Muscle layer of duodenum (tissue), 2 donors: ENCODE data around the gene MAGED4.

ENCODE experiments used
- H3K27ac ChIP-seq: one replicate; pipeline ENCODE4 v1.7.0; 2013; ENCODE audit warnings: mild to moderate bottlenecking, low read length
- H3K27me3 ChIP-seq: one replicate; pipeline ENCODE4 v1.7.0; 2013; ENCODE audit warnings: low read depth, mild to moderate bottlenecking, control low read depth, low read length
- H3K36me3 ChIP-seq, 2 donors: one replicate each; pipeline ENCODE4 v1.7.0; 2013; ENCODE audit warnings: low read length in 2 of 2, control low read depth in 1 of 2, mild to moderate bottlenecking in 1 of 2; ENCODE audit not compliant: insufficient read depth in 2 of 2, control insufficient read depth in 1 of 2
- H3K4me1 ChIP-seq, 2 donors: one replicate each; pipeline ENCODE4 v1.7.0; 2013; ENCODE audit warnings: low read length in 2 of 2, mild to moderate bottlenecking in 2 of 2, control low read depth in 1 of 2, moderate library complexity in 1 of 2; ENCODE audit not compliant: insufficient read depth in 2 of 2, control insufficient read depth in 1 of 2
- H3K4me3 ChIP-seq, 2 donors: one replicate each; pipeline ENCODE4 v1.7.0; 2013; ENCODE audit warnings: low read length in 2 of 2, low read depth in 1 of 2, mild to moderate bottlenecking in 1 of 2
- H3K9me3 ChIP-seq, 2 donors: one replicate each; pipeline ENCODE4 v1.7.0; 2013; ENCODE audit warnings: low read length in 2 of 2, control low read depth in 1 of 2, mild to moderate bottlenecking in 1 of 2; ENCODE audit not compliant: control insufficient read depth in 1 of 2
- donor health status: healthy.

The MAGED4 gene

DNA sequence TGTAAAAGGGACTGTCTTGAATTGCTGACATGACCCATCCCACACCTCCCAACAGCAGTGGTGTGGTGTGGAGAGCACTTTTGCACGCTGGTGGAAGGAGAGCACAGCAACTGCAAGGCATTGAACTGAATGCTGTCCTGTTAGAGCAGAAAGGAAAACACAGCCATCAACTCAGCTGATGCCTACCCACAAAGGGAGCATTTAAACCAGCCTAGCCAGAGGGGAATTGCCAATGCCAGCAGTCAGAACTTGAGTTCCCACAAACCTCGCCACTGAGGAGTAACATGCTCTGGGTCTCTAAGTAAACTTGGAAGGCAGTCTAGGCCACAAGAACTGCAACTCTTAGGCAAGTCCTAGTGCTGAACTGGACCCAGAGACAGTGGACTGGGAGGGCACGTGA lies 31.9 kb downstream of the MAGED4 start:
- no peak overlapping the region for H3K27ac ChIP-seq
- no peaks in the 10 kb centered on the region for H3K9me3 ChIP-seq
- H3K4me1 ChIP-seq, result no peaks in the 10 kb centered on the region
- H3K27me3 ChIP-seq, result no peaks in the 10 kb centered on the region
- no peak overlapping the region for H3K4me3 ChIP-seq
- H3K36me3 ChIP-seq, result no peaks in the 10 kb centered on the region

DNA sequence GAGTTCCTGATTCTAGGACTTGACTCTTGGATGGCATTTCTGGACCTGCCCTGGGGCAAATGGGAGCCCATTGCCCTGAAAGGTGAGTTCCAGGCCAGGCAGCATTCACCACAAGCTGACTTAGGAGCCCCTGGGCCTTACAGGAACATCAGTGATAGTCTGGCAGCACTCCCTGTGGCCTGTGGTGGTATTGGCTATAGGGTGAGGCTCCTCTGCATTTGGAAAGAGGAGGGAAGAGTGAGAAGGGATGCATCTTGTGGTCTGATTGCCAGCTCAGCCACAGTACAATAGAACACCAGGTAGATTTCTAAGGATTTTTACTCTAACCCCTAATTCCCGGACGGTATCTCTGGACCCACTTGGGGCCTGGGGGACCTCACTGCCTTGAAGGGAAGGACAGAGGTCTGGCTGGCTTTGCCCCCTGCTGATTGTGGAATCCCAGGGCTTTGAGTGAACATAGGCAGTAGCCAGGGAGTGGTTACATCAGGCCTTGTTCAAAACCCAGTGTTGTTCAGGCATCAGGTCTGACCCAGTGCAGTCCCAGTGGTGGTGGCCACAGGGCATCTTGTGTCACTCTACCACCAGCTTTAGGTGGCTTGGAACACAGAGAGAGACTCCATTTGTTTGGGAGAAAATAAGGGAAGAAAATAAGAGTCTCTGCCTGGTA lies 32.9 kb downstream of the MAGED4 start:
- Histone ChIP-seq H3K36me3 (no peaks in the 10 kb centered on the region), H3K27me3 (no peaks in the 10 kb centered on the region), H3K4me3 (no peak overlapping the region), H3K4me1 (no peaks in the 10 kb centered on the region), H3K9me3 (no peaks in the 10 kb centered on the region), H3K27ac (no peak overlapping the region)

DNA sequence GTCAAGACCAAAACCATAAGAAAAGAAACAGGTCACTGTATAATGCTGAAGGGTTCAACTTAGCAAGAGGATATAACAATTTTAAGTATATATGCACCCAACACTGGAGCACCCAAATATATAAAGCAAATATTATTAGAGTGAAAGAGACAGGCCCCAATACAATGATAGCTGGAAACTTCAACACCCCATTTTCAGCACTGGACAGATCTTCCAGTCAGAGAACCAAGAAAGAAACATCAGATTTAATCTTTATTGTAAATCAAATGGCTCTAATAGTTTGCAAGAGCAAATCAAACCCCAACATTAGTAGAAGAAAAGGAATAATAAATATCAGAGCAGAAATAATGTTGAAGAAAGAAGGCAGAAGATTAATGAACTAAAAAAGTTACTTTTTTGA lies 36.2 kb downstream of the MAGED4 start:
- Histone ChIP-seq H3K27ac (no peak overlapping the region), H3K27me3 (no peaks in the 10 kb centered on the region), H3K36me3 (no peaks in the 10 kb centered on the region), H3K4me3 (no peak overlapping the region), H3K9me3 (no peaks in the 10 kb centered on the region), H3K4me1 (no peaks in the 10 kb centered on the region)
